Spleen (tissue), 7 donors: Measurements from ENCODE around the gene NHLRC4.

Experiments
- POLR2A ChIP-seq, 3 donors: fragments of 450-650 bp; IDR thresholded peaks; one replicate each; pipeline ENCODE4 v1.5.1; 2017; ENCODE audit warnings: antibody characterized with exemption in 3 of 3, mild to moderate bottlenecking in 1 of 3
- TF ChIP-seq, protein P1 (sequence below), 11 experiments: fragments of 200-600 bp in 7 of 11; fragments of 450-650 bp in 4 of 11; sonication (generic) in 4 of 11; IDR thresholded peaks in 8 of 11; conservative IDR thresholded peaks in 3 of 11; 1 replicate in 7 of 11; 2 replicates in 4 of 11; pipeline versions ENCODE4 v1.4.0 to v1.8.0; 2016 to 2021; ENCODE audit warnings: antibody characterized with exemption in 11 of 11, inconsistent platforms in 4 of 11, mild to moderate bottlenecking in 1 of 11
- donor health status: DM: no; HTN: no; CAD: no; lungs with moderate emphysema.
- donor health status: DM: no; HTN: no; CAD: no.
- donor health status: DM: no; HTN: no; CAD: no.

DNA sequence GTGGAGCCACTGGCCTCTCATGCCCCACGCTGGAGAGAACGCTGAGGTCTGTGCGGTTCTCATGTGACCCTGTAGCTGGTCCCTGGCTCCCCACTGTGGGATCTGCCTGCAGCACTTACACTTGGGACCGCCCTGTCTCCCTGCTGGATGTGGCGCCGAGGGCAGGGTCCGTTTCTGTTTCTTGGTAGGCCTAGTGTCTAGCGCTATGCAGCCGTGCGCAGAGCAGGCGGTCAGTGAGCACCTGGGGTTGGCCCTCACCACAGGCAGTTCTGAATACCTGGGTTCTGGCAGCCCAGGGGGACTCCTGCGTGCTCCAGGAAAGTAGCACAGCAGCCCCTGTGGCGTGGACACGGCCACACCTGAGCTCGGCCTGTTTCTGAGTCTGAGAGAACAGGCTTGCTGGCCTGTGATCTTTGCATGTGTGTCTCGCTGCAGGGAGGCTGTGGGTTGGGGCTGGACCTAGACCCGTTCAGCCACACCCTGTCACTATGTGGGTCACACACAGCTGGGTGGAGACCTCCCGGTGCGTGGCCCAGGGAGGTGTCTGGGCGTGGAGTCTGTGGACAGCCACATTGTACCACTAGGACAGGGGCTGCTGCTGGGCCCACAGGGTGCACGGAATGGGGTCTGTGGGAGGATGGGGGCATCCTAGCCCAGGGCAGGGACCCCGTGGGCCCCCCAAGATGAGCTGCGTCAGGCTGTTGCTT, 36.5 kb upstream of the NHLRC4 start:
- TF ChIP-seq, protein P1, sequence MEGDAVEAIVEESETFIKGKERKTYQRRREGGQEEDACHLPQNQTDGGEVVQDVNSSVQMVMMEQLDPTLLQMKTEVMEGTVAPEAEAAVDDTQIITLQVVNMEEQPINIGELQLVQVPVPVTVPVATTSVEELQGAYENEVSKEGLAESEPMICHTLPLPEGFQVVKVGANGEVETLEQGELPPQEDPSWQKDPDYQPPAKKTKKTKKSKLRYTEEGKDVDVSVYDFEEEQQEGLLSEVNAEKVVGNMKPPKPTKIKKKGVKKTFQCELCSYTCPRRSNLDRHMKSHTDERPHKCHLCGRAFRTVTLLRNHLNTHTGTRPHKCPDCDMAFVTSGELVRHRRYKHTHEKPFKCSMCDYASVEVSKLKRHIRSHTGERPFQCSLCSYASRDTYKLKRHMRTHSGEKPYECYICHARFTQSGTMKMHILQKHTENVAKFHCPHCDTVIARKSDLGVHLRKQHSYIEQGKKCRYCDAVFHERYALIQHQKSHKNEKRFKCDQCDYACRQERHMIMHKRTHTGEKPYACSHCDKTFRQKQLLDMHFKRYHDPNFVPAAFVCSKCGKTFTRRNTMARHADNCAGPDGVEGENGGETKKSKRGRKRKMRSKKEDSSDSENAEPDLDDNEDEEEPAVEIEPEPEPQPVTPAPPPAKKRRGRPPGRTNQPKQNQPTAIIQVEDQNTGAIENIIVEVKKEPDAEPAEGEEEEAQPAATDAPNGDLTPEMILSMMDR (IDR thresholded peaks at IDR 0.05 in 8 of 11, conservative IDR thresholded peaks at IDR 0.05 in 3 of 11), result no peak
- no peak for TF ChIP-seq POLR2A (IDR thresholded peaks at IDR 0.05)
